D721Med (cell line): ENCODE data around the gene FBXO38.
A peak's percentile ranks its signal among the peaks of the same experiment; 100 is the strongest.

ENCODE experiments used
- DNase-seq: peaks from one replicate; pipeline ENCODE4 v3.0.0; 2011; ENCODE audit warnings: low spot score; ENCODE audit not compliant: insufficient read length
- FAIRE-seq: peaks from 2 replicates; lab custom pipeline; 2011; peaks lifted over from hg19 to GRCh38; lab: Jason Lieb, UNC
- TF ChIP-seq, protein P1 (sequence below): IDR thresholded peaks from 2 replicates; pipeline ENCODE4 v1.5.1; 2012; ENCODE audit warnings: mild to moderate bottlenecking, control low read depth; ENCODE audit not compliant: insufficient read depth; ENCODE audit errors: missing control alignments

Gene FBXO38

GRCh38 chr5:148393390-148393741 lies 9.6 kb downstream of the FBXO38 start:
- no peak for DNase-seq
- TF ChIP-seq, protein P1, sequence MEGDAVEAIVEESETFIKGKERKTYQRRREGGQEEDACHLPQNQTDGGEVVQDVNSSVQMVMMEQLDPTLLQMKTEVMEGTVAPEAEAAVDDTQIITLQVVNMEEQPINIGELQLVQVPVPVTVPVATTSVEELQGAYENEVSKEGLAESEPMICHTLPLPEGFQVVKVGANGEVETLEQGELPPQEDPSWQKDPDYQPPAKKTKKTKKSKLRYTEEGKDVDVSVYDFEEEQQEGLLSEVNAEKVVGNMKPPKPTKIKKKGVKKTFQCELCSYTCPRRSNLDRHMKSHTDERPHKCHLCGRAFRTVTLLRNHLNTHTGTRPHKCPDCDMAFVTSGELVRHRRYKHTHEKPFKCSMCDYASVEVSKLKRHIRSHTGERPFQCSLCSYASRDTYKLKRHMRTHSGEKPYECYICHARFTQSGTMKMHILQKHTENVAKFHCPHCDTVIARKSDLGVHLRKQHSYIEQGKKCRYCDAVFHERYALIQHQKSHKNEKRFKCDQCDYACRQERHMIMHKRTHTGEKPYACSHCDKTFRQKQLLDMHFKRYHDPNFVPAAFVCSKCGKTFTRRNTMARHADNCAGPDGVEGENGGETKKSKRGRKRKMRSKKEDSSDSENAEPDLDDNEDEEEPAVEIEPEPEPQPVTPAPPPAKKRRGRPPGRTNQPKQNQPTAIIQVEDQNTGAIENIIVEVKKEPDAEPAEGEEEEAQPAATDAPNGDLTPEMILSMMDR = no peak
- FAIRE-seq = no peak

- TF ChIP-seq, protein P1 = no peak
- FAIRE-seq = no peak
- DNase-seq = no peak
Measured at GRCh38 chr5:148394587-148395019, 10.8 kb downstream of the FBXO38 start.

DNA sequence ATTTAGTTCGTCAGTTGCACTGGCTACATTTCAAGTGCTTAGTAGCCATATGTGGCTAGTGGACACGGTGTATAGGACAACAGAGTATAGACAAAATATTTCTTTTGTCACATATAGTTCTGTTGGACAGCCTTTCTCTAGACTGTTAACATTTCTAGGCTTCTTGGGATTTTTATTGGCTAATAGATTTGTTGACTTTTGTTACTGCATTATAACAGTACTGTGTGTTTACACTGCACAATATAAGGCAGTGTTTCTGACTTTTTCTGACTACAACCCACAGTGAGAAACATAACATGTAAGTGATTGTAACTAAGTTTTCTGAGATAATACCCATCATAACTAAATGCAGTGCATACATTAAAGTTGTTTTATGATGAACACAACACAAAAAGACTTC lies 11.3 kb downstream of the FBXO38 start:
- no peak for DNase-seq
- TF ChIP-seq, protein P1 = no peak
- FAIRE-seq = peak; percentile 44

- TF ChIP-seq, protein P1 = no peak
- no peak for DNase-seq
- FAIRE-seq = no peak
Measured at GRCh38 chr5:148397968-148398595, 14.3 kb downstream of the FBXO38 start.

DNA sequence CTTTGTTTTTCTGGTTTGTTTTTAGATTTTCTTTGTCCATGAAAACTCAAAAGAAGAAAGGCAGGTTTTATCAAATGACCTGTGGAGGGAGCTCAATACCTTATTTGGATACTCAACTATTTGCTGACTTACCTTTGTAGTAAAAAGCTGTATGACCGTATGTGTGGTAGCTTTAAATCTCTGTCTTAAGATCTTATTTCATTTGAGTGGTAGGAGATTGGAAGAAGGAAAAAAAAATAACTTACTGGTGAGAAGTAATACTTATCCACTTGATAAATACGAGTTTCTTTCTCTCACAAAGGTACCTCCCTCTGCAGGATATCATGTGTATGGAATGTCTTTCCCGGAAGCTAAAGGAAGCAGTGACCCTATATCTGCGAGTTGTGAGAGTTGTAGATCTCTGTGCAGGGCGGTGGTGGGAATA lies 15.0 kb downstream of the FBXO38 start:
- TF ChIP-seq, protein P1 = no peak
- no peak for DNase-seq
- FAIRE-seq = no peak

GRCh38 chr5:148401604-148402003 lies 17.8 kb downstream of the FBXO38 start:
- FAIRE-seq (no peak), DNase-seq (no peak)
- TF ChIP-seq, protein P1 = no peak

- TF ChIP-seq, protein P1 = no peak
- FAIRE-seq (no peak), DNase-seq (no peak)
Measured at GRCh38 chr5:148403344-148403743, 19.6 kb downstream of the FBXO38 start.
